Germinal center (tissue), 1 donor: ENCODE results near the gene TOMM40L.
"Not testable (repeated sequence)": the region's sequence is repeated elsewhere in the genome, so short reads cannot be mapped to it uniquely, and the experiment has no call there.

Experiments used
- DNase-seq: peaks from one replicate; pipeline ENCODE4 v3.0.0; 2012; ENCODE audit warnings: mixed read lengths, low spot score

TOMM40L gene

GRCh38 chr1:161222175-161223019, 3.5 kb upstream of the TOMM40L start:
- no peak for DNase-seq

GRCh38 chr1:161223805-161224694, 1.8 kb upstream of the TOMM40L start:
- no peak for DNase-seq

GRCh38 chr1:161224695-161225087, 1.2 kb upstream of the TOMM40L start:
- DNase-seq, result not testable (repeated sequence)

- no peak for DNase-seq
These were observed 704 bp upstream of the TOMM40L start for GRCh38 chr1:161225178-161225533.

GRCh38 chr1:161226320-161226711, 456 bp downstream of the TOMM40L start:
- no peak for DNase-seq

GRCh38 chr1:161226759-161227158, 899 bp downstream of the TOMM40L start:
- no peak for DNase-seq

- DNase-seq, result peak; percentile 82
These were observed 1.5 kb downstream of the TOMM40L start for GRCh38 chr1:161227196-161227871.

GRCh38 chr1:161228032-161228431, 2.2 kb downstream of the TOMM40L start:
- DNase-seq, result no peak

- DNase-seq, result no peak
These were observed 4.0 kb downstream of the TOMM40L start for GRCh38 chr1:161229896-161230295.

- no peak for DNase-seq
These were observed 4.9 kb downstream of the TOMM40L start for GRCh38 chr1:161230762-161231161.

GRCh38 chr1:161233102-161233501, 7.2 kb downstream of the TOMM40L start:
- DNase-seq, result no peak

- no peak for DNase-seq
These were observed 10.3 kb downstream of the TOMM40L start for GRCh38 chr1:161235957-161236775.

GRCh38 chr1:161238039-161238473, 12.2 kb downstream of the TOMM40L start, which contains the start of gene NR1I3:
Gene NR1I3, minus strand, starts transcription at chr1:161238203. Its CDS starts 1,638 bp downstream, at chr1:161236565.
- DNase-seq, result no peak

GRCh38 chr1:161241682-161242081, 15.8 kb downstream of the TOMM40L start:
- DNase-seq, result no peak

- no peak for DNase-seq
These were observed 16.5 kb downstream of the TOMM40L start for GRCh38 chr1:161242313-161242712.

- DNase-seq, result no peak
These were observed 19.0 kb downstream of the TOMM40L start for GRCh38 chr1:161244888-161245287.

GRCh38 chr1:161250100-161250499, 24.2 kb downstream of the TOMM40L start:
- not testable (repeated sequence) for DNase-seq

- no peak for DNase-seq
These were observed 25.0 kb downstream of the TOMM40L start for GRCh38 chr1:161250829-161251228.

- no peak for DNase-seq
These were observed 25.7 kb downstream of the TOMM40L start for GRCh38 chr1:161251579-161251978.

GRCh38 chr1:161255302-161255701, 29.4 kb downstream of the TOMM40L start:
- DNase-seq, result not testable (repeated sequence)

- not testable (repeated sequence) for DNase-seq
These were observed 30.2 kb downstream of the TOMM40L start for GRCh38 chr1:161255955-161256520.
